Stimulated activated CD4-positive, alpha-beta T cell treated with anti-CD3 and anti-CD28 coated beads, Interleukin-15, amount 100 ng/mL, for 24 hours (primary cell): ENCODE results near the gene GREB1.
"Not testable (repeated sequence)": the region's sequence is repeated elsewhere in the genome, so short reads cannot be mapped to it uniquely, and the experiment has no call there.

Experiments used
- DNase-seq: peaks from one replicate; pipeline ENCODE4 v3.0.0-alpha.2; 2020

GREB1 gene

DNA sequence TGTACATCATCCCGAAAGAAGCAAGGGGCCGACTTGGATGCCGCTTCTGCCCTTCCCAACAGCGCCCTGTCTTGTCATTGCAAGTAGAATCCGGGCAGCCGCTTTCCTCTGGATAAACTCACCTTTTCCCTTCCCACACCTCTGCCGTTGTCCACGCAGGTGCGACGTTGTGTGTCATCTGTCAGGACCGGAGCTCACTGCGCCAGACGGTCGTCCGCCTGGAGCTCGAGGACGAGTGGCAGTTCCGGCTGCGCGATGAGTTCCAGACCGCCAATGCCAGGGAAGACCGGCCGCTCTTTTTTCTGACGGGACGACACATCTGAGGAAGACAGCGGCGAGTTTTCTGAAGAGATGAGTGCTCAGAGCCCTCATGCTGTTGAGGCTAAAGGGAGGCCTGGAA, 106.3 kb downstream of the GREB1 start:
- DNase-seq, result no peak

DNA sequence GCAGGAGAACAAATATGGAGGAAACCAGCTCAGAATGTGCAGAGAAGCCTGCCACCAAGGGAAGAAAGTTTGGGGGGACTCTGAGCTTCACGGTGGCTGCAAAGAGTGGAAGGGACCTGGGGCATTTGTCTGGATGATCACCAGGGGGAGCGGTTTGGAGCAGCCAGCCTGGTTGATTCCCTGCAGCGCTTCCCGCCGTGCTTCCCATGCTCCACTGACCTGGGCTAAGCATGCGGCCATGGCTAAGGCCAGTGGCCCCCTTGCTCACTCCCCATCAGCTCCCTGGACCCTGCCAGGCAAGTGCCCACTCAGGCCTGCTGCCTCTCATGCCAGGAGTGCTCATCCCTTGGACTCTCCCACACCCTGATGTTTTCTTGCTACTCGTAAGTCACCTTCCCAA, 109.1 kb downstream of the GREB1 start:
- no peak for DNase-seq

DNA sequence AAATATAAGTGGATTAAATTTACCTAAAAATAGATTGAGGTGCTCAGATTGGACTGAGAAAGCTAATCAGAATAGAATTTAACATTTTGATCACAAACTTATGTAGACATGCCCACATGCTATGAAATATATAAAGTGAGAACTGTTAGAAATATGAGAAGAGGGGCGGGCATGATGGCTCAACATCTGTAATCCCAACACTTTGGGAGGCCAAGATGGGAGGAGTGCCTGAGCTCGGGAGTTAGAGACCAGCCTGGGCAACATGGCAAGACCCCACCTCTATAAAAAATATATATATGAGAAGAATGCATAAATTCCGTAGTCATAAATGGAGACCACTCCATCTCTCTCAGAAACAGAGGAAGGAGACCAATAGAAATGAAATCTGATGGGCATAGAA, 110.4 kb downstream of the GREB1 start:
- no peak for DNase-seq

DNA sequence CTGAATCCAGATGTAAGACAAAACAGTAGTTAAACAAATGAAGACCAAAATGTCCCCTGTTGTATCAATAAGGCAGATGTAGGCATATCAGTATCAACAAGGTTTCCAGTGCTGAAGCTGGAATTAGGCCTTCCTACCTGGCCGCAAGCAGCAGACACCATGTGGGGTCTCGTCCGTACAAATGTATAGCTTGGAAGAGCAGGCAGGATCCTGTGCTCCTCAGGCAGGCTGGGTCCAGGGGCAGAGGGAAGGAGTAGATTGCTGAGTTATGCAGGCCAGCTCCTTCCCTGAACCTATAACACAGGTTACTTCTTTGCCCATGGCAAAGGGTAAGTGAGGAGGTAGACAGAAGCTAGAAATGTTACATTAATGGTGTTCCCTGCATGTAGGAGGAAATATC, 112.7 kb downstream of the GREB1 start:
- no peak for DNase-seq

DNA sequence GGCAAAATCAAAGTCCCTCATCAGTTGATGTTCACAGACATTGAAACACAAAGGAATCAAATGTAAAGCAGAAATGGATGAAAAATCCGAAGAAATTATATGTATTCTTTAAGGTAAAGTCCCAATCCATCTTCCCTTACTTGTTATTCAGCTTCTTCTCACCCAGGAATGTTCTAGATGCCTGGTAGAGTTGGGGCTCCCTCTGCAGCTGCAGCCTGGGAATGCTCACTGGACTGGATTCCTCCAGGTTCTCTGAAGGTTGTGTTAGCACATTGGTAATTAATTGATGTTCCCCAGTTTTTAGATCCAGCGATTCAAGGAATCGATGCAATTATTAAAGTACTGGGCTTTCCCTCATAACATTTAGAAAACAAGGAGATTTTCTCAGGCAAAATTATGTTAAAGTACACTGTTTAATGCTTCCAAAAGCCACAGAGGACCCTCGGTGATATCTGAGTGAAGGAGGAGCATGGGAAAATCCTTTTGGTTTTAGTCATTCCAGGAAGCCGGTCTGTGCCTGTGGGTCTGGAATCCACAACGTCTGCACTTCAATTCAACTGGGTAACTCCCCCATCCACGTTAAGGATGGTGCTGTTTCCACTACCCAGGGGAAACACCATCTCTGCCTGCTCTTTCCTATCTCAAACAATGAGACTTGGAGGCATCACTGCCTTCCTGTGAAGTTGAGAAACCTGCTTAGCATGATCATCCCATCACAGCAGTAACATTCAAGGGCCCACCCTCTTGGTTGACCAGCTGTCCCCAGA, 114.2 kb downstream of the GREB1 start:
- no peak for DNase-seq

DNA sequence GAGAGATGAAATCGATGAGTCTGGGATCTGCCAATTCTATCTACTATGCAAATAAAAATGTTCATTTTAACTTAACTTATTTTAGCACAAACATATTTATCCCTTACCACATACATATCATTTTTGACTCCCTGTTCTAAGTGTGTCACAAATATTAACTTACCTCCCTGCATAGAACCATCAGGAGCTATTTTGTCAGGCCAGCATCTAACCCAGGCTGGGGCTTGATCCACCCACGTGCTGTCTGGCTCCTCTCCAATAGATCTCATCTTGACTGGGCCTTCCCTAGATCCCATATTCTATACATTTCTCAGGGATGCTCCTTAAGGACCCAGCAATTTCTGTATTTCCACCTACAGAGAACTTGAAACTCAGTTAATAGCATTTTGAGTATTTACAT, 115.2 kb downstream of the GREB1 start:
- no peak for DNase-seq

DNA sequence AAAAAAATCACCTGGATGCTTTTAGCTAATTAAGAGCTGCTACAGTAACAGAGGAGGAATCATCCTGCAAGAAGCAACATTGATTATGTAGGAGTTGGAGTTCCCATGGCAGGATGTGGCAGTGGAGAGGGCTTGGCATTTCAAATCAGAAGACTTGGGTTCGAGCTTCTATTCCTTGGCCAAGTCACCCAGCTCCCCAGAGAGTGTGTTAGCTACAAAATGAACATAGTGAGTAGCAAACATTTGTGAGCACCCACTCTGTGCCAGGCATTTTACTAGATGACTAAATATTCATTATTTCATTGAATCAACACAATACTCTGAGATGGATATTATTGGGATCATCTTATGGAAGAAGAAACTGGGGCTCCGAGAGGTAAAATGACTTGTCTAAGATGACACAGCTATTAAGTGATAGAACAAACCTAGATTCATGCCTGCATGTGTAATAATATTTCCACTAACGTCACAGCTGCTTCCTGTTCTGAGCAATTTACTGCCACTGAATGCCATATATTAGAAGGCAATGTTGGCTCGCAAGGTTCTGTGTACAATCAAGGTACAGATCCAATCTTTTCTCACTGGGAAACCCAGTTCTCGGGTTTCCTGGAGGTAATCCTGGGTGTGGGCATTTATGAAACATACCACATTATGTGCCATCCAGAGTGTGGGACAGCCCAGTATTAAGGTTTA, 118.2 kb downstream of the GREB1 start:
- DNase-seq, result no peak

DNA sequence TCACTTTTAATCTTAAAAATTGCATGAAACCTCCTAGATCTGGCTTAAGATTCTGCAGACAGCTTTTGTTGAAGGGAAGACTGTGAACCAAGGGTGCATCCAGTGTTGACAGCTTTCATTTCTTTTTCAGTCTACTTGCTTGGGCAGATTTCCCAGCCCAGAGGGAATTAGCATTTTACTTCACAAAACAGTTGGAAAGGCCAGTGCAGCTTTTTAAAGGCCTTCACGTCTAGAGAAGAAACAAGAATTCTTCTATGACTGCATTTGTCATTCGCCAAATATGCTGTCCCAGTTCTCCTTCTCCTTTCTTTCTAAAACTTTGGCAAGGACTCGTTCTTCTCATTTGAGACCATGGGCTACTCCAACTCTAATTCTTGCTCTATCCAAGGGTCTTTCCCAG, 118.7 kb downstream of the GREB1 start:
- no peak for DNase-seq

DNA sequence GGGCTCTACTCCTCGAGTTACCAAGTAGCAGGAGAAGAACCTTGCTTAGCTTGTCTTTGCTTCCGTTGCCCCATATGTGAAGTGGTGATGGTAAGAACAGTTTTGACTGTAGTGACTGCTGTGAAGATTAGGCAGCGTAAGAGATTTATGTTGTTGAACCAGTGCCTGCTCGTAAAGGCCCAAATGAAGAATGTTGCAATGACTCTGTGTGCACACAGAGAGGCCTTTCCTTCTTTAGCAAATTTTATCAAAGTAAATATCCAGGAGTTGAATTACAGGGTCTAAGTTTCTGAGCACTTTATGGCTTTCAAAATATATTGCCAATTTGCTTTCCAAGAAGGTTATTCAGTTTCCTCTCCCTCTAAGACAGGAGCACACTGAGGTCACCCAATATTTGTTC, 121.7 kb downstream of the GREB1 start:
- DNase-seq, result no peak

DNA sequence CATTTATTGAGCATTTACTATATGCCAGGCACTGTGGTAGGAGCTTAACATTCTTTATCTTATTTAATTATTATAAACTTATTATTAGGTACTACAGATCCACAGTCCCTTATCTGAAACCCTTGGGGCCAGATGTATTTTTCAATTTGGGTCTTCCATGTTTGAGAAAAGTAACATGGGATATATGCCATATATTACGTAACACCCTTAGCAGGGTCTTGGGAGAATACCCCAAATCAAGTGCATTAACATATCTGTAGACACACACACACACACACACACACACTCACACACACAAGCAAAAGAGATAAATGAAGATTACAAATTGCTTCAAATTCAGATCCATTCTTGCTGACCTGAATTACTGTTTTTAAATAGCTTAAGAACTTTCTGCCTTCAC, 122.4 kb downstream of the GREB1 start:
- DNase-seq, result no peak

DNA sequence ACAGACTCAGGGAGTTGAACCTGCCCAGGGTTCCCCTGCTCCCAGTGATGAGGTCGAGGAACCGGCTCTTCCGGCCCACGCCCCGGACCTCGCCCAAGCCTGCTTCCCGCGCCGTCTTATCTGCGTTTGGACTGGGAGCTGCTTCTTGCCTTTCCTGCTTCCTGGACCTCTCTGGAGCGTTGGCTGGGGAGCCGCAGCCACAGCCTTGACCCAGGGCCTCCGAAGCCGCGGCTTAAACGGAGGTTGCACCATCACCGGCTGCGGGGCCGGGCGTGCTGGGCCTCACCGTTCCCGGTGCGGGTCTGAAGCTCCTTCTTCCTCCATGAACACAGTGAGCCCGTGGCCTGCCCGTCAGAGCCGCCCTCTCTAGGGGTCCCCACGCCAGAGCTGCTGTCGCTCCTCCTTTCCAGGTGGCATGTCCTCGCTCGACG, 122.8 kb downstream of the GREB1 start:
- DNase-seq, result no peak

DNA sequence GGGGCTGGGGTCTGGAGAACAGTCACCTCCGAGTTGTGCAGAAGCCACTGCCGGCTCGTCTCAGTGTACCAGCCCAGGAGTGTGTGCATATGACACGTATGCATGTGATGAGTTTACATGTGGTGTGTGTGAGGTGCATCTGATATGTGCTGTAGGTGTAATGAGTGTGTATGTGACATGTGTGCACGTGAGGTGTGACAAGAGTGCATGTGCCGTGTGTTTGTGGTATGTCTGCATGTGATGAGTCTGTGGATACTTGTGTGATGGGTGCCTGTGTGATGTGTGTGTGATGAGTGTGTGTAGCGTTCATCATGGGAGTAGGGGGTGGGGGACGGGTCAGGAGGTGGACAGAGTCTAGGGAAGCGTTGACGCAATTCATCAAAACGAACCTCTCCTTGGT, 123.3 kb downstream of the GREB1 start:
- no peak for DNase-seq

DNA sequence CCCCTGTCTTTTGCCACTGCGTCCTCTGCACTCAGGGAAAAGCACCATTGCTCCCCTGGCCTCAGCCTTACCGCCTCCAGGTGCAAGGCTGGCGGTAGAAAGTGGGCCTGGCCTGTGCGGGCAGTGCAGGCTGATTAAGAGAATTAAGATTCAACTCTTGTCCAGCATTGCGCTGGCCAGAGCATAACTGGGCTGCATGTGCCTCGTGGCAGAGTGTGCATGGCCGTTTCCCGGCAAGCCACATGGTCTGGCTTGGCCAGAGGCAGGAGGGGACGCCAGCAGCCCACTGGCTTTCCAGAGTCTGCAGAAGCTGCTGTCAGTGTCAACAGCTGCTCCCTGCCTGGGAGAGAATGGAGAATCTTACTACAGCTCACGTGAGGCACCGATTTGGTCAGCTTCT, 123.8 kb downstream of the GREB1 start:
- DNase-seq, result no peak

DNA sequence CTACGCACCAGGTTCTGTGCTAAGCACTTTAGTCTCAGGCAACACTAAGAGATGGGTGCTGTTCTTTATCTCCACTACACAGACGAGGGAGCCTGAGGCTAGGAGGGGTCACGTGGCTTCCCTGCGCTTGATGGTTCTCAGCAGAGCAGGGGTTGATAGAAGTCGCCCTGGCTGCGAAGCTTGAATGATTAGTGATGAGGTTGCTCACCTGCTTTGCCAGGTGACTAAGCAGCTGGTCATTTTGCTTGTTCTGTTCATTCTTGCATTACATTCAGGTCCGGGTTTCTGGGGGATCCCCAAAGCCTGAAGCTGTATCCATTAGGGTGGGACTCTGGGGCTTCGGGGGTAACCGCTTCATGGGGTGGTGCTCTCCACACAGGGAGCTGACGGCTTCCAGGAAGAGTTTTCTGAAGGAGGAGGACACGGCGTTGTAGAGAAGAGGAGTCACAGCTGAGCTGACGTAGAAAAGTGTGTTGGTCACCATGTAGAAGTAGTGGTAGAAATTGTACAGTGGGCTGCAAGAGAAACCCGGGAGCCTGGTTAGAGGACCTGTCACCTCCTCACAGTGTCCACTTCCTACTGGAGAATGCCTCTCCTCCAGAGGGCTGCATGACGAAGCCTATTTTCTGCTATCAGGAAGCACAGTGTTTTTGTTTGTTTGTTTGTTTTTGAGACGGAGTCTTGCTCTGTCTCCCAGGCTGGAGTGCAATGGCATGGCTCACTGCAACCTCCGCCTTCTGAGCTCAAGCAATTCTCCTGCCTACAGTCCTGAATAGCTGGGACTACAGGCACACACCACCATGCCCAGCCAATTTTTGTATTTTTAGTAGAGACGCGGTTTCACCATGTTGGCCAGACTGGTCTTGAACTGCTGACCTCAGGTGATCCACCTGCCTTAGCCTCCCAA, 124.6 kb downstream of the GREB1 start:
- DNase-seq, result no peak

DNA sequence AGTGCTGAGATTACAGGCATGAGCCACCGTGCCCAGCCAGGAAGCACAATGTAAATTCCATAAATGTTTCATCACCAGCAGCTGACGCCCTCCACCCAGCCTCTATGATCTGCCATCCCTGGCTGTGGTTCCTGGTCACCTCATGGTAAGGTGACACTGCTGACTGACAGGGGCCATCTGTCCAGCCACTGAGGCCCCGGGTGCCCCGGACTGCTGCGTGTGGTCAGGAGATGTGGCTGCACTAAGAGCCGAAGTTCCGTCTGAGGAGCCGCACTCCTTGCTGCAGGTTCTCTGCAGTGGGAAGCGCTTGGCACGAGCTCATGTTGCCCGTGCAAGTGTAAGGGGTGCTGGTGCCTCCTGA, 125.2 kb downstream of the GREB1 start:
- DNase-seq, result no peak

DNA sequence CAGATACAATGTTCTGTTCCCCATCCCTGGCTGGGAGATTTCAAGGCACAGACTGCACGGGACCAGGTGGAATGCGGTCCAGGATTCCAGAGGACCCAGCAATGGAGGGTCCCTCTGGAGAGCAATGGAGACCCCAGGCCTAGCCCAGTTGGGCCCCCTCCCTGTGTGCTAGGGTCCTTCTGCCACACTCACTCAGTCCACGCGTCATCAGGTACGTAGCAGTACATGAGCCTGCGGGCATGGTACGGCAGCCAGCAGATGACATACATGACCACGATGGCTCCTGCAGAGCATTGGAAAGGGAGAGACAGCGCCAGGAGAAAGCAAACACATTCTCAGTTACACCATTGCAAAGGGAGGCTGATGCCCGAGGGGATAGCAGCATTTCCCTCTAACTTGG, 126.0 kb downstream of the GREB1 start:
- DNase-seq, result no peak

DNA sequence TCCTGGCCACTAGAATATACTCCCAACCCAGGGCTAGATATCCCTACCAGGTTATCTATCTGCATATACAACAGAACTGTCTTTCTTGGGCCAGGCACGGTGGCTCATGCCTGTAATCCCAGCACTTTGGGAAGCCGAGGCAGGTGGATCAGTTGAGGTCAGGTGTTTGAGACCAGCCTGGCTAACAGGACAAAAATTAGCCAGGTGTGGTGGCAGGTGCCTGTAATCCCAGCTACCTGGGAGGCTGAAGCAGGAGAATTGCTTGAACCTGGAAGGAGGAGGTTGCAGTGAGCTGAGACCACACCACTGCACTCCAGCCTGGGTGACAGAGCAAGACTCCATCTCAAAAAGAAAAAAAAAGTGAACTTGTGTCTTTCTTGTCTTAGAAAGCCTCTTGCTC, 126.6 kb downstream of the GREB1 start:
- not testable (repeated sequence) for DNase-seq

DNA sequence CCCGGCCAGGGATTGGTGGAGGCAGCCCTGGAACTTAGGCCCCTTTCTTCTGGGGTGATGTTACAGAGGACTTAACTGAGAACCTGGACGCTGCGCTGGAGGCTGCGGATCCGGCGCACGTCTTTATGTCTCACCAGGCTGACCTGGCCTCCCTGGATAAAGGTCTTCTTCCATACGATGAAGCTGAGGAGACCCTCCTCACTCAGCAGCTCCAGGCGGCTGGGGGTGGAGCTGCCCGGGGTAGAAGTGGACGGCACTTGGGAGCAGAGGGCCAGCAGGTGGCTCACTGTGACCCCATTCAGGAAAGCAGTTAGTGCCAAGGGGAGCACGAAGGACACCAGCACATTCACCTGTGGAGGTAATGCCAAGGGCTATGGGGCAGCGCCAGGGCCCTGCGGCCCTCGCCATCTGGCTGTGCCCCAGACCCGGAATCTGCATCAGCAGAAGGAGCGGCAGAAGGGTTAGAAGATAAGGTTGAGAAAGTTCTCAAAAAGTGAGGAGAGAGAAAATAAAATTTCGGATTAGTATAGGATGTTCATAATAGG, 128.1 kb downstream of the GREB1 start:
- DNase-seq, result no peak

DNA sequence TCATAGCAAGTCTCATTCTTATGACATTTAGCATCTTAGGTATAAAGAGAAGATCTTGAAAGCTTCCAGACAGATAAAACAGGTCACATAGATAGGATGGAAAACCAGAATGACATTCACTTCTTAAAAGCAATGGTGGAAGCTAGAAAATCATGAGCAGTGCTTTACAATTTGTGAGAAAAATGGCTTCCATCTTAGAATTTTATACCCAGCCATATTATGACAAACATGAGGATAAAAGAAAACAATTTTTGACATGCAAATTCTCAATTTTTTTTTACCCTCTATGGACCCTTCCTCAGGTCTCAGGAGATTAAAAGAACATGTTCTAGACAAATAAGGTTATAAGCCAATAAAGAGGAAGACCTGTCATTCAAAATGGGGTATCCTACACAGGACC, 129.0 kb downstream of the GREB1 start:
- no peak for DNase-seq

DNA sequence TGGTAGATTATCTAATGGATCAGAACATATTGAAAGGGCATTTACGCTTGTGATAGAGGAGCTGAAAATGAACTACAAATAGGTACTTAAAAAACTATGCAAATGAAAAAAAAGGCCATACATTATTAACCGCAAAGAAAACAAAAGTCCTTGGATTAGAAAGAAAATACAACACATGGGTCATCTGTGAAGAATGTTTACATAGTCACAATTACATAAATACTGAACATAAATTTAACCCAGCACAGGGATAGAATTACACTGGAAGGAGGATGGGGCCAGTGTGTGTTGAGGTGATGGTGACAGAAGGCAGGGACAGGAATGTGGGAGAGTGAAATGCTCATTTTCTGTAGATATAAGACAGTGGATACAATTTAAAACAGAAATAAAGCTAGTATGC, 129.6 kb downstream of the GREB1 start:
- DNase-seq, result no peak

DNA sequence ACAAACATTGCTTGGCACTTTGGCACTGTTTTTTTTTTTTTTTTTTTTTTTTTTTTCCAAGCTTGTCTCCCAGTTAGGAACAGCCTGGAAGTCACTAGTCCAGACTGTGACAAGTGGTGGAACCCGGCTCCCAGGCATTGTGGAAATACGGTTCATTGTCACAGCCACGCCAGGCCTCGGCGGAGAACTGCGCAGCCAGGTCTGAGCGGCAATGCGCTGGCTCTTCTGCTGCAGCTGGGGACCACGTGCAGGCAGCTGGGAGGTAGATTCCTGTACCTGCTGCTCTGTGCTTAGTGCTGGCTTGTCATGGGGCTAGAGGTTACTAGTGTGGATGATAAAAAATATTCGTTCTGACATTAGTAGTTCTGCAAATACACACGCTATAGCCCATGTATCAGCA, 131.2 kb downstream of the GREB1 start:
- DNase-seq, result no peak

DNA sequence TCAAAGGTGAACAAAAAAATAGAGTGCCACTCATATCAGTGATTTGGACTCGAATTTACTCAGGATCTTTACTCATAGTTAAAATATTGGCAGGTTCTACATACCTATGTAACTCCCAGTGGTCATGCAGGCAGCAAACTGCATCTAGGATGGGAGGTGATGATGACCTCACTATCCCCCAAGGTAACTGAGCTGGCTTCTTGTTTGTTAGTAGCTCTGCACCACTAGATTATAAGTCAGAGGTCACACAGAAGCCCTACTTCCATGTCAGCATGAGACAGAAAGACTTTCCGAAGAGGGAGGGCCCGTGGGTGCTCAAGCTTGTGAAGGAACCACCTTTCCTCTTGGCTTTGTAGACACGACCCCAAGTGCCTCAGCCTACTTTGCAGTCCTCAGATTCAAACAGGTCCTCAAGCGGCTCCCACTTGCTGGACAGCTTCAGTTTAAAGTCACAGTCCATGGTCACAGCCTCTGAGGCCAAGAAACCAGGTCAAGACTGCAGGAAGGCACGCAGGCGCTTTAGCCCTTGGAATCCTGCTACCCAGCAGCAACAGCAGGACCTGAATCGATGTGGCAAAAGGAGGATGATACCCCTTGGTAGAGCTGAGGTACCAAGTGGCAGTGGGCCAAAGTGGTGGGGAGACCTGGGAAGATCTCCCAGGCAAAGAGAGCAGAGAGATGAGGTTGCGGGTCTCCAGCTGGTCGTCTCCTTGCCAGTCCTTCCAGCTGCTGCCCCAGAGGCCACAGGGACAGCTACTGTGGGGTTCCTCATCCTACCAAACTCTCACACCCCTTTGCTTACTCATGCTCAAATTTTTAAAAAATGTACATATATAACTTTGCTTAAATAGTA, 131.9 kb downstream of the GREB1 start:
- DNase-seq, result no peak

DNA sequence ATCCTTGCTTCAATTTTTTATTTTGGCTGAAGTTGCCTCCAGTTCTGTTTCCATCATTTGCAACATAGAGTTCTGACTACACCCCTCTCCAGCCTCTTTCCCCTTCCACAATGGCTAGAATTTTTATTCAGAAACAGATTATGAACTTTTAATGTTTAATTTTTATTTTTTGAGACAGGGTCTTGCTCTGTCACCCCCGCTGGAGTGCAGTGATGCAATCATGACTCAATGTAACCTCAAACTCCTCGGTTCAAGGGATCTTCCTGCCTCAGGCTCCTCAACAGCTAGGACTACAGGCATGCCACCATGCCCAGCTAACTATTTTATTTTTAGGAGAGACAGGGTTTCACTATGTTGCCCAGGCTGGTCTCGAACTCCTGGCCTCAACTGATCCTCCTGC, 133.3 kb downstream of the GREB1 start:
- no peak for DNase-seq
